Uterus (tissue), 4 donors: Measurements from ENCODE around the gene PYCARD. TPM values are rescaled to one million over a fixed set of nuclear protein-coding genes. Genes with fewer than 3 reads are reported as not detected.

Experiments
- DNase-seq, 2 donors: peaks; one replicate each; pipeline ENCODE4 v3.0.0-alpha.2; 2019 to 2020
- H3K27ac ChIP-seq, 2 donors: fragments of 200-600 bp; sonication (generic); 1 replicate in 1 of 2; 2 replicates in 1 of 2; pipeline ENCODE4 v1.5.1; 2016 to 2018
- H3K27me3 ChIP-seq, 2 donors: fragments of 200-600 bp; sonication (generic); one replicate each; pipeline ENCODE4 v1.5.1; 2018 to 2019; ENCODE audit warnings: control low read depth in 1 of 2
- H3K36me3 ChIP-seq, 2 donors: fragments of 200-600 bp; sonication (generic); one replicate each; pipeline ENCODE4 v1.5.1; 2019; ENCODE audit warnings: control low read depth in 1 of 2
- H3K4me1 ChIP-seq, 2 donors: fragments of 200-600 bp; sonication (generic); one replicate each; pipeline ENCODE4 v1.5.1; 2018 to 2019; ENCODE audit warnings: control low read depth in 1 of 2
- H3K4me3 ChIP-seq, 2 donors: fragments of 200-600 bp; sonication (generic); 1 replicate in 1 of 2; 2 replicates in 1 of 2; pipeline ENCODE4 v1.5.1; 2018 to 2019; ENCODE audit warnings: mild to moderate bottlenecking in 1 of 2
- H3K9me3 ChIP-seq, 2 donors: fragments of 200-600 bp; sonication (generic); one replicate each; pipeline ENCODE4 v1.5.1; 2019; ENCODE audit warnings: control low read depth in 1 of 2
- CTCF ChIP-seq, 4 experiments: fragments of 200-600 bp in 2 of 4; fragments of 450-650 bp in 2 of 4; sonication (generic) in 2 of 4; IDR thresholded peaks; one replicate each; pipeline ENCODE4 v1.5.1; 2016 to 2019; ENCODE audit warnings: antibody characterized with exemption in 4 of 4, mild to moderate bottlenecking in 2 of 4, moderate library complexity in 1 of 4
- POLR2A ChIP-seq, 2 donors: fragments of 450-650 bp; IDR thresholded peaks; one replicate each; pipeline ENCODE4 v1.6.1; 2016; ENCODE audit warnings: antibody characterized with exemption in 2 of 2, mild to moderate bottlenecking in 1 of 2, moderate library complexity in 1 of 2
- intact Hi-C: fragments of 100-400 bp; cut with DNase I; formaldehyde crosslinking; loops from one replicate; pipeline ENCODE4 v1.15.1; 2023; ENCODE audit warnings: low total_unique reads
- small RNA-seq: library from RNA; depleted of rRNA; stranded (forward); fragments of <200 nt; gene quantifications from one replicate; pipeline ENCODE3, GENCODE V24; 2016
- total RNA-seq, 4 donors: library from RNA; depleted of rRNA in 3 of 4; stranded (reverse); fragments of >200 nt in 3 of 4; gene quantifications; one replicate each; pipeline versions ENCODE4 v1.1.0 to v1.2.4, GENCODE V29; 2014 to 2023
- donor health status: DM: yes; HTN: yes; CAD: no.

Gene PYCARD
- total RNA-seq, 4 donors from 2014 or later: 12.7 to 87.1 (median 18.0) TPM

- intact Hi-C loops: no loop called here
- Histone ChIP-seq H3K27ac (no peak overlapping the region), H3K36me3 (no peaks in the 10 kb centered on the region), H3K9me3 (no peaks in the 10 kb centered on the region), H3K27me3 (no peaks in the 10 kb centered on the region), H3K4me1 (no peaks in the 10 kb centered on the region), H3K4me3 (no peak overlapping the region)
- DNase-seq: no peak
- no peak for TF ChIP-seq CTCF (IDR thresholded peaks at IDR 0.05)
- TF ChIP-seq POLR2A (IDR thresholded peaks at IDR 0.05): no peak
Observed at GRCh38 chr16:31168848-31169247, 33.7 kb downstream of the PYCARD start.

GRCh38 chr16:31167315-31167714, 35.2 kb downstream of the PYCARD start:
- H3K27ac ChIP-seq: no peak overlapping the region
- no peaks in the 10 kb centered on the region for H3K9me3 ChIP-seq
- no peak for TF ChIP-seq POLR2A (IDR thresholded peaks at IDR 0.05)
- TF ChIP-seq CTCF (IDR thresholded peaks at IDR 0.05): no peak
- no peak for DNase-seq
- H3K36me3 ChIP-seq: no peaks in the 10 kb centered on the region
- intact Hi-C loops: no loop called here
- H3K4me3 ChIP-seq: no peak overlapping the region
- no peaks in the 10 kb centered on the region for H3K4me1 ChIP-seq
- no peaks in the 10 kb centered on the region for H3K27me3 ChIP-seq

DNA sequence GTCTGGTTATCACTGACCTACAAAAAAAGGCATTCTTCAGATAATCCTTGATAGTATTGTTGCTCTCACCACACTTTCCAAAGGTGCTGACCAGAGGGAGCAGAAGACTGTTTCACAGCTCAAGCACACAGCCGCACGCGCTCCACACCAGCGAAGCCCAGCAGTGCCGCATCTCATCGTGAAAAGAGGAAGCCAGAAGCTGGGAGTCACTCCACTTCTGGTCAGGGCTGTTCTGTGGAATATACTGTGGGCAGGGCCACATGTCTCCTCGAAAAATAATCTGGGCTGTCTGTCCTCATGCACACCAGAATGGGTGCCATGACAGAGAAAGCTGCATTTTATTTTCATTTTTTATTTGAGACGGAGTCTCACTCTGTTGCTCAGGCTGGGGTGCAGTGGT, 45.4 kb downstream of the PYCARD start:
- Histone ChIP-seq H3K27ac (no peak overlapping the region), H3K9me3 (no peaks in the 10 kb centered on the region), H3K4me1 (no peaks in the 10 kb centered on the region), H3K4me3 (no peak overlapping the region), H3K36me3 (no peaks in the 10 kb centered on the region), H3K27me3 (no peaks in the 10 kb centered on the region)
- intact Hi-C loops: no loop called here
- TF ChIP-seq CTCF (IDR thresholded peaks at IDR 0.05) (no peak), POLR2A (IDR thresholded peaks at IDR 0.05) (no peak)
- no peak for DNase-seq

Small RNA genes within 50 kb of the gene (small RNA-seq; reads per million reads assigned to genes)
- gene AC009088.4 (not detected), gene NDUFA3P6 (not detected)

Other genes starting within 250 kb of the PYCARD start
- 10 to 100 TPM in 1 of 4 donors, 1 to 10 TPM in 3; 2.1 to 31.7 (median 3.5) TPM for gene SETD1A, start 245.0 kb downstream of the PYCARD start, total RNA-seq
- gene HSD3B7, start 217.6 kb downstream of the PYCARD start, total RNA-seq: 10 to 100 TPM in 2 of 4 donors, 1 to 10 TPM in 2; 7.2 to 18.0 (median 11.3) TPM
- gene STX1B, start 192.1 kb downstream of the PYCARD start, total RNA-seq: 1 to 10 TPM in 3 of 4 donors, under 1 TPM in 1; 0.88 to 2.6 (median 2.5) TPM
- gene STX4, start 169.2 kb downstream of the PYCARD start, total RNA-seq: 100 to 1,000 TPM in 1 of 4 donors, 10 to 100 TPM in 3; 26.2 to 114 (median 85.1) TPM
- 10 to 100 TPM in 1 of 4 donors, 1 to 10 TPM in 3; 4.4 to 20.6 (median 6.4) TPM for gene ZNF668, start 128.5 kb downstream of the PYCARD start, total RNA-seq
- gene ZNF646, start 128.3 kb downstream of the PYCARD start, total RNA-seq: 10 to 100 TPM in 3 of 4 donors, 1 to 10 TPM in 1; 3.3 to 17.3 (median 15.1) TPM
- 1 to 10 TPM in 2 of 4 donors, under 1 TPM in 1, not detected in 1; under 0.01 to 5.5 (median 2.4) TPM for gene PRSS53, start 113.8 kb downstream of the PYCARD start, total RNA-seq
- 10 to 100 TPM; 68.7 to 81.8 (median 73.5) TPM for gene VKORC1, start 108.0 kb downstream of the PYCARD start, total RNA-seq
- gene BCKDK, start 94.4 kb downstream of the PYCARD start, total RNA-seq: 10 to 100 TPM; 15.3 to 32.1 (median 21.9) TPM
- gene KAT8, start 85.1 kb downstream of the PYCARD start, total RNA-seq: 100 to 1,000 TPM in 1 of 4 donors, 10 to 100 TPM in 3; 63.0 to 101 (median 77.8) TPM
- 1 to 10 TPM in 1 of 4 donors, under 1 TPM in 1, not detected in 2; 0.26 to 8.7 TPM for gene PRSS8, start 67.0 kb downstream of the PYCARD start, total RNA-seq
- under 1 TPM in 2 of 4 donors, not detected in 2; 0.48 to 0.76 TPM for gene PRSS36, start 52.7 kb downstream of the PYCARD start, total RNA-seq
- 100 to 1,000 TPM in 2 of 4 donors, 10 to 100 TPM in 2; 21.5 to 356 (median 109) TPM for gene FUS, start 22.6 kb downstream of the PYCARD start, total RNA-seq
- gene TRIM72, start 11.4 kb upstream of the PYCARD start, total RNA-seq: under 1 TPM in 1 of 4 donors, not detected in 3; under 0.01 TPM
- gene PYDC1, start 14.4 kb upstream of the PYCARD start, total RNA-seq: not detected
- gene ITGAM, start 57.2 kb upstream of the PYCARD start, total RNA-seq: 1 to 10 TPM; 3.1 to 7.9 (median 5.1) TPM
- gene ITGAX, start 152.4 kb upstream of the PYCARD start, total RNA-seq: 1 to 10 TPM in 3 of 4 donors, not detected in 1; 1.4 to 3.5 (median 2.6) TPM
- under 1 TPM in 1 of 4 donors, not detected in 3; 0.12 TPM for gene ITGAD, start 190.6 kb upstream of the PYCARD start, total RNA-seq
- not detected for gene COX6A2, start 225.6 kb upstream of the PYCARD start, total RNA-seq
- 1 to 10 TPM in 3 of 4 donors, not detected in 1; 1.0 to 3.3 (median 1.5) TPM for gene ZNF843, start 240.0 kb upstream of the PYCARD start, total RNA-seq